Measurements from ENCODE around the gene PKNOX1.
"Not testable (repeated sequence)": the region's sequence is repeated elsewhere in the genome, so short reads cannot be mapped to it uniquely, and the experiment has no call there.

Gene PKNOX1

DNA sequence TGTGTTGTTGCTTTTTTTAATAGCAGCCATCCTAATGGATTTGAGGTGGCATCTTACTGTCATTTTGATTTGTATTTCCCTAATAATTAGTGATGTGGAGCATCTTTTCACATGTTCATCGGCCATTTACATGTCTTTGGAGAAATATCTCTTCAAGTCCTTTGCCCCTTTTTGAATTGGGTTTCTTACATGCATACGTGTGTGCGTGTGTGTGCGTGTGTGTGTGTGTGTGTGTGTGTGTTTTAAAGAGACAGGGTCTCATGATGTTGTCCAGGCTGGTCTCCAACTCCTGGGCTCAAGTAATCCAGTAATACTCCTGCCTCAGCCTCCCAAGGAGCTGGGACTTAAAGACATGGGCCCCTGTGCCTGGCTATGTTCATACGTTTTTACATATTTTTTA, 9.5 kb downstream of the PKNOX1 start:
- DNase-seq (ENCODE audit: low spot score), result no peak

DNA sequence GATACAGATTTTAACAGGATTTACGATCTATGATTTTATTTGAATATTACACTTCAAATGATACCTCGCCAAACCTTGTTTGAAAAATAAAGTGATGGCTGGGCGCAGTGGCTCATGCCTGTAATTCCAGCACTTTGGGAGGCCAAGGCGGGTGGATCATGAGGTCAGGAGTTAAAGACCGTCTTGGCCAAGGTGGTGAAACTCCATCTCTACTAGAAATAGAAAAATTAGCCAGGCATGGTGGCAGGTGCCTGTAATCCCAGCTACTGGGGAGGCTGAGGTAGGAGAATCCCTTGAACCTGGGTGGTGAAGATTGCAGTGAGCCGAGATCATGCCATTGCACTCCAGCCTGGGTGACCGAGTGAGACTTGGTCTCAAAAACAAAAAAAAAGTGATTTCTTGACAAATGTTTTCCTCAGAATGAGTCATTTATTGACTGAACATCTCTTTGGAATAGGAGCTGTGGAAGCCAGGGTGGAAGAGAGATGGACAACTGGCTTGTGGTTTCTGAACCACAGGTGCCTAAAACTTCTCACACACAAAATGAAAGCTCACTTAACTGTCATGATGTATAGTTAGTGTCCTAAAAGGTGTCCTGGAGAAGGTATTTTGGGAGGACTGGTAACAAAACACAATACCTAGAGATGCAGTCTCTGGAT, 11.9 kb downstream of the PKNOX1 start:
- no peak for DNase-seq (ENCODE audit: low spot score)

DNA sequence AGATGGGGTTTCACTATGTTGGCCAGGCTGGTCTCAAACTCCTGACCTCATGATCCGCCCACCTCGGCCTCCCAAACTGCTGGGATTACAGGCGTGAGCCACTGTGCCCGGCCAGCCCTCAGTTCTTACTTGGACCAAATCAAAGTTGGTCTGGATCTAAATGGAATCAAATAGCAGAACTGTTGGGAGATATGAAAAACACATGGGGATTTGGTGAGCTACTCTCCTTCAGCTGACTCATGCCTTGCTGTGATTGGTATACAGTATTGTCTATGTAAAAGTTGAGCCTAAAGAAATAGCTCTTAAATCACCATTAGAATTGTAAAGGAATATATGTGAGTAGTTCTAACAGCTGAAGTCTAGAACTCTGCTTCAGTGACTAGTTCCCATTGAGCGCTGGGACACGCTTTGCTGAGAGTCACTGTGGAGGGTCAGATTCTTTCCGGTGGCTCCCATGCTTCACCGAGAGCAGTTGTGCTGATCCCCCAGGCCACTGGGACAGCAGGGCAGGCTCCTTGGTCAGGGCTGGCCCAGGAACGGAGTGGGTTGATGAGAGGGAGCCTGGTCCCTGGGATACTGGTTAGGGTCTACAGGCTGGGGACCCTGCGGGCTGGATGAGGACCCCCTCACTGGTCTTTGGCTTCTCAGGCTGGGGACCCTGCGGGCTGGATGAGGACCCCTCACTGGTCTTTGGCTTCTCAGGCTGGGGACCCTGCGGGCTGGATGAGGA, 14.0 kb downstream of the PKNOX1 start:
- no peak for DNase-seq (ENCODE audit: low spot score)

DNA sequence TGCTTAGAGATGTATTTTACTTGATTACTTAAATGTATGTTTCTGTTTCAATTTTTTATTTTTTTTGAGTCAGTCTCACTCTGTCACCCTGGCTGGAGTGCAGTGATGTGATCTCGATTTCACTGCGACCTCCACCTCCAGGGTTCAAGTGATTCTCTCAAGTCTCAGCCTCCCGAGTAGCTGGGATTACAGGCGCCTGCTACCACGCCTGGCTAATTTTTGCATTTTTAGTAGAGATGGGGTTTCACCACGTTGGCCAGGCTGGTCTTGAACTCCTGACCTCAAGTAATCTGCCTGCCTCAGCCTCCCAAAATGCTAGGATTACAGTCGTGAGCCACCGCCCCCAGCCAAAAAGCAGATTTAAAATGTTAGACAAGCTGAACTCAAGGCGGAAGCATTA, 15.0 kb downstream of the PKNOX1 start:
- DNase-seq (ENCODE audit: low spot score), result not testable (repeated sequence)

DNA sequence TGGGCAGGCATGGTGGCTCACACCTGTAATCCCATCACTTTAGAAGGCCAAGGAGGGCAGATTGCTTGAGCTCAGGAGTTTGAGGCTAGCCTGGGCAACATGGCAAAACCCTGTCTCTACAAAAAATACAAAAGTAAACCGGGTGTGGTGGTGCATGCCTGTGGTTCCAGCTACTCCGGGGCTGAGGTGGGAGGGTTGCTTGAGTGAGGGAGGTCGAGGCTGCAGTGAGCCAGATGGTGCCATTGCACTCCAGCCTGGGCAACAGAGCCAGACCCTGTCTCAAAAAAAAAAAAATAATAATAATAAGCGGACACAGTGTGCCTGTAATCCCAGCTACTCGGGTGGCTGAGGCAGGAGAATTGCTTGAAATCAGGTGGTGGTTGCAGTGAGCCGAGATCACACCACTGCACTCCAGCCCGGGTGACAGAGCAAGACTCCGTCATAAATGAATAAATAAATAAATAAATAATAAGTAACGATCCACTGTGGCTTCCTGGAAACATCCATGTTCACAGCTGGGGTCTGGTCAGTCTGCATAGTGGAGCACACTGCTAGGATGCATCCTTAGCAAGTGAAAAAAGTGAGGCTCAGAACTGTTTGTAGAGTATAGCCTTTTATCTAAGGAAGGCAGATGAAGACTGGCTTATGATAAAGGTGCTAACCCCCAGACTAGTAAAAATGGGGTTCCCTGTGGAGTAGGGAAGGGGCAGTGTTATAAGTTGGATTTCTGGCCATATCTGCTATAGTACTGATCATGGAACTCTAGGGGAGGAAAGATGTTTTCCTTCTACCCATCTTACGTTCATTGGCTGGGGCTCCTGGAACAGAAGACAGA, 15.7 kb downstream of the PKNOX1 start:
- DNase-seq (ENCODE audit: low spot score), result no peak

DNA sequence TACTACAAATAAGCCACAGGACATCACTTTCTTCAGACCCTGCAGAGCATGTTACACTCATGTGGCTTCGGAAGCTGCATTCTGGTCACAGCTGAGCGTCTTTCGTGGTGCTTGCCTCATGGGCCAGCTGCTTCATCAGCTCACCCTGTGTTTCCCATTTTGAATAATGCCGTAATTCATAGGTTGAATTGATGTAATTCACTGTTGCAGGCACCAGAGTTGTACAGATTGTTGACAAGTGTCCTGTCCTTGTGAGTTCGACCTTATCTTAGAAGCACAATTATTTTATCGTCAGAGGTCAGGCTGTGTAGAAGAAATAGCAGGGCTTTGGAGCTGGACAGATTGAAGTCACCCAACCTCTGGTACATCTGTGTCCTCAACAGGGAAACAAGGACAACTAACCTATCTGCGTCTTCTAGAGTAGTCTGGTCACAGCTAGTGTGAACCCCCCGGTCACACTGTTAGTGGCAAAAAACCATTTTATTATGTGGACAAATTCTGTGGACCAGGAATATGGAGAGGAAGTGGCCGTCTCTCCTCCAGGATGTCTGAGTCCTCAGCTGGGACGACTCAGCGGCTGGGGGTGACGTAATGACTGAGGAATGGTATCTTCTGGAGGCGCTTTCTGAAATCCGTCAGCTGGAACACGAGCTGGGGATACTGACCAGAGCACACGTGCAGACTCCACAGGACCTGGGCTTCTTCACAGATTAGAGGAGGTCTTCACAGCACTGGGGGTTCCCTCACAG, 17.8 kb downstream of the PKNOX1 start:
- peak; percentile 41 for DNase-seq (ENCODE audit: low spot score)

DNA sequence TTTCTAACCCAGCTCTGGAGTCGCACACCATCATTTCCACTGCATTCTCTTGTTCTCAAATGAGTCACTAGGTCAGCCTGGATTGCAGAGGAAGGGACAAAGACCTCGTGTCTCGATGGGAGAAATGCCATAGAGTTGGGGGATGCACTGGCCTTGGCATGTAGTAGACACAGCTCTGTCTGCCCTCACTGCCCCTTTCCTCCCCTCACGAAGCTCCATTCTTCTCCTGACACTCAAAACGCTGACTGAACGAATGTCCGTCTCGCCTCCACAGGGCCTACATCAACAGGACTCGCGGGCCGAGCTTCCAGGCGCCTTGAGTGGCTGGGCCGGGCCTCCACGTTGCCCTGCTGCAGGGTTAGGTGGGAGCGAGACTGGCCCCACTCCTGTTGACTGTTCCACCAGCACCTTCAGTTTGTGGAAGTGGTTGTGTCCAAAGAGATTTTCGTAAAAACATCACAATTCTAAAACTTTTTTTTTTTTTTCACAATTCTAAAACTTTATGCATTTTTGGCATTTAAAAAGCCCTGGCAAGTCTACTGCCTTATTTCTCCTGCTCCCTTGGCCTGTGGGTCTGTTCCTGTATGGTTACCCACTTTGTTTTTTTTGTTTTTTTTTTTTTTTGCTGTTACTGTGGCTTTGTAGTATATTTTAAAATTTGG, 18.8 kb downstream of the PKNOX1 start:
- DNase-seq (ENCODE audit: low spot score), result no peak

DNA sequence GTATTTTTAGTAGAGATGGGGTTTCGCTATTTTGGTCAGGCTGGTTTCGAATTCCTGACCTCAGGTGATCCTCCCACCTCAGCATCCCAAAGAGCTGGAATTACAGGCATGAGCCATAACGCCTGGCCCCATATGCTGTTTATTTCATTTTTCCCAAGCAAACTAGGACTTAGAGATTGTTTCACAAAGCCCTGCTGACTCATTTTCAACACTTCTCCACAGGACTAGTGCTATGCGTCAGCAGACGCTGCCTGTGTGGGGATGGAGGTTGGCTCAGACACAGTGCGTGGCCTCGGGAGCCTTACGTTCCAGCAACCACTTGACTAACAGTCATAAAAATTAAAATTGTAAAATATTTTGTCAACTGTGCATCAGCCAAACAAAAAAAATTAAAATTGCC, 22.7 kb downstream of the PKNOX1 start:
- DNase-seq (ENCODE audit: low spot score), result no peak

DNA sequence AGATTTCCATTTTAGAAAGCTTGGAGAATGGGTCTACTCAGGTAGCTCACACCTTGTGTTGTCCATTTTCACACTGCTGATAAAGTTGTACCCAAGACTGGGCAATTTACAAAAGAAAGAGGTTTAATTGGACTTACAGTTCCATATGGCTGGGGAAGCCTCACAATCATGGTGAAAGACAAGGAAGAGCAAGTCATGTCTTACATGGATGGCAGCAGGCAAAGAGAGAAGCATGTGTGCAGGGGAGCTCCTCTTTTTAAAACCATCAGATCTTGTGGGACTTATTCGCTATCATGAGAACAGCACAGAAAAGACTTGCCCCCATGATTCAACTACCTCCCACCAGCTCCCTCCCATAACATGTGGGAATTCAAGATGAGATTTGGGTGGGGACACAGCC, 23.6 kb downstream of the PKNOX1 start:
- DNase-seq (ENCODE audit: low spot score), result not testable (repeated sequence)

DNA sequence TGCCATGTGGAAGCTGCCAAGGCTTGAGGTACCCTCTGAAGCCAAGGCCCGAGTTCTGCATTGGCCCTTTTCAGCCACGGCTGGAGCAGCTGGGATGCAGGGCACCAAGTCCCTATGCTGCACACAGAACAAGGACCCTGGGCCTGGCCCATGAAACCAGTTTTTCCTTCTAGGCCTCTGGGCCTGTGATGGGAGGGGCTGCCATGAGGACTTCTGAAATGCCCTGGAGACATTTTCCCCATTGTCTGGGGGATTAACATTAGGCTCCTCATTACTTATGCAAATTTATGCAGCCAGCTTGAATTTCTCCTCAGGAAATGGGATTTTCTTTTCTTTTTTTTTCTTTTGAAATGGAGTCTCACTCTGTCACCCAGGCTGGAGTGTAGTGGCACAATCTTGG, 24.8 kb downstream of the PKNOX1 start:
- not testable (repeated sequence) for DNase-seq (ENCODE audit: low spot score)

DNA sequence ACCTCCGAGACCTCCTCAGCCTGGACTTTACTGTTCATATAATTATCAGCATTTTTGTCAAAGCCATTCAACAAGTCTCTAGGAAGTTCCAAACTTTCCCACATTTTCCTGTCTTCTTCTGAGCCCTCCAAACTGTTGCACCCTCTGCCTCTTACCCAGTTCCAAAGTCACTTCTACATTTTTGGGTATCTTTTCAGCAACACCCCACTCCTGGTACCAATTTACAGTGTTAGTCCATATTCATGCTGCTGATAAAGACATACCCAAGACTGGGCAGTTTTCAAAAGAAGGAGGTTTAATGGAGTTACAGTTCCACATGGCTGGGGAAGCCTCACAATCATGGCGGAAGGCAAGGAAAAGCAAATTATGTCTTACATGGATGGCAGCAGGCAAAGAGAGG, 25.7 kb downstream of the PKNOX1 start:
- DNase-seq (ENCODE audit: low spot score), result not testable (repeated sequence)

DNA sequence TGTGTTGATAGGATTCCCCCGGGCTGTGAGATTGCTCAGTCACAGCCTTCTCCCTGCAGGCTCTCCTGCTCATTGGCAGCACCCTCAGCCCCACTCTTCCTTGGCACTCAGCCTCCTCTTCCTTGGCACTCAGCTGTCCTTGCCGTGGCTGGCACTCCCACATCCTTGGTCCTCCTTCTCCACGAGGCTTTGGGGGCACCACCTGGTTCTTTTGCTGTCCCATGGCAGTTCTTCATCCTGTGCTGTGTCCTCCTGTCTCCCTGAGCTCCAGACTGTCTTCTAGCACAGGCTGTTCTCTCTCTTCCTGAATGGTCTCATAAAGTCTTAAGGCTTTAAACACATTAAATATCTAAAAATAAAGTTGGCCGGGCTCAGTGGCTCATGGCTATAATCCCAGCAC, 27.0 kb downstream of the PKNOX1 start:
- no peak for DNase-seq (ENCODE audit: low spot score)

DNA sequence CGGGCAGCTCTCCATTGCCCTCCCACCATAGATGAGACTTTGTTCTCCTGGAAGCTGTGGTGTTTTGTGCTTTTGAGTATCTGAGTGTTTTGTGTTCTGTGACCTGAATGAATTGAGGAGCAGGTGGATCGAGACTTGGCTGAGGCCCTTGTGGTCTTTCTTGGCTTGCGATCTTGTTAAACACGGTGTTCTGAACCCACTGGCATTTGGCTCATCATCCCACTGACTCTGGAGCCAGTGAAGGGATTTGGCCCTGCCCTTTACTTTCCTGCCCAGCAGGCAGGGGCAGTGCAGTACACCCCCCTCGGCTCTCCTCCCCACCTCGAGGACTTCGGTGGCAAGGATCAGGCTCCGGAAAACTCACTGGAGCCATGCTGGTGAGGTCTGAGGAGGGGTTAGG, 30.6 kb downstream of the PKNOX1 start:
- no peak for DNase-seq (ENCODE audit: low spot score)

DNA sequence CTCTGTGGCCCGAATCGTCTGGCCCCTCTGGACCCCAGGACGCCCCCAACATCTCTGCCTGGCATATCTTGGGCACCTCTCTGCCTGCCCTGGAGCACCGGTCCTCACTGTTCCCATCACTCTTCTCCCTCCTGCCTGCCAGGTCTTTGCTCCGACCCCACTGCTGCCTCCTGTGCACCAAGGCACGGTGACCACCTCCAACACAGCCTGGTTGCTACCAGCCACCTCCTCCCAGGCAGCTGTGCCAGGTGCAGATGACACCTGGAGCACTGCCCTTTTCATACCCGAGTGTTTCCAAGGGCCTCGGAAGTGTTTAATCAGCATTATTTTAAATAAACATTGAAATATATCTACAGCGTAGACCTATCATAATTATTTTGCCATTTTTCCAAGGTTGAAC, 31.3 kb downstream of the PKNOX1 start:
- DNase-seq (ENCODE audit: low spot score), result no peak

DNA sequence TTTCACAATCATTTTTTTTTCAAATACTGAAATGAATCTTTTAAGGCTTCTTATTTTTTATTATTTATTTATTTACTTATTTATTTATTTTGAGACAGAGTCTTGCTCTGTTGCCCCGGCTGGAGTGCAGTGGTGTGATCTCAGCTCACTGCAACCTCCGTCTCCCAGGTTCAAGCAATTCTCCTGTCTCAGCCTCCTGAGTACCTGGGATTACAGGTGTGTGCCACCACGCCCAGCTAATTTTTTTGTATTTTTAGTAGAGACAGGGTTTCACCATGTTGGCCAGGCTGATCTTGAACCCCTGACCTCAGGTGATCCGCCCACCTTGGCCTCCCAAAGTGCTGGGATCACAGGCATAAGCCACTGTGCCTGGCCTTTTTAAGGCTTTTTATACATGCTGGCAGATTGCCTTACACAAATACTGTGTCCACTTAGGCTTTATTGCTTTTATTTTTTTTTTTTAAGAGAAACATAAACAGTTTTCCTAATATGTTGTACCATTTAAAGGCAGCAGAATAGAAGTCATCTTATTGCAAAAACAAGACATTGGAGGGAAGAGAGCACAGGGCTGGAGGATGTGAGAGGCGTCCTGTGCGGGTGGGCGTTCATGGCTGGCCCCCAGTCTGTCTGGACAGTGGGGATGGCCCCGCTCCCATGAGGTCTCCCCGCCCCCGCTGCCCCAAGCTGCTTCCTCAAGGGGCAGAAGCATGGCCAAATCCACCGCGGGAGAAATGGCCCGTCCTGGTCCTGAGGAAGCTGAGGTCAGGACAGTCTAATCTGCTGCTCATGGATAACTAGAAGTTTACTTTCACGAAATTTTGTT, 31.9 kb downstream of the PKNOX1 start:
- not testable (repeated sequence) for DNase-seq (ENCODE audit: low spot score)

DNA sequence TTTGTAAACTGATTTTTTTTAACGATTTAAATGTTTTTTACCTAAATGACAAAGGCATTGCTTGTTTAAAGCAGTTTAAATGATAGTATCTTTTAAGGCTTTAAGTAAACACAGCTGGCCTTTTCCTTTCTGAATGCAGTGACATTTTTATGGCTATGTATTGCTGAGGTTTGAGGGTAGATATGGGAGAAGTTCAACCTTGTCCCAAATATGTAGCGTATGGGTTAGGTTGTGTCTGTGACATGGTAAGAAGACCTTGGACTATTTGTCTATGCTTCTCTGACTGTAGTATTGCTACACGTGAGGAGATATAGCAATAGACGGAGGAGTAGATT, 32.5 kb downstream of the PKNOX1 start:
- DNase-seq (ENCODE audit: low spot score), result no peak

DNA sequence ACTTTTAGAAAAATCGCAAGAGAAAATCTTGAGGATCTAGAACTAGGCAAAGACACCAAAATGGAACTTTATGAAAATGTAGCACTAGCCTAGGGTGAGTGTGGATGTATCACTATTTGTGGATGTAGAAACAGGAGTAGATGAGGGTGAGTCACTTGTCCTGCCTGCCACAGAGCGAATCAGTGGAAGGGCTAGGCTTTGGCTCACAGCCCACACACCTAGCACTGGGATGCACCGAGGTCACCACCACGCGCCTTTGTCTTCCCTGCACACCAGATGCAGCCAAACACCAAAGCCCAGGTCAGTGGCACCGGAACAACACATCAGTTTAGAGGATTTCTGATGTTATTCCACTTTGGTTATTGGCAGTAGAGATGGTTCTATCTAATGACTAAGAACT, 38.2 kb downstream of the PKNOX1 start:
- no peak for DNase-seq (ENCODE audit: low spot score)

DNA sequence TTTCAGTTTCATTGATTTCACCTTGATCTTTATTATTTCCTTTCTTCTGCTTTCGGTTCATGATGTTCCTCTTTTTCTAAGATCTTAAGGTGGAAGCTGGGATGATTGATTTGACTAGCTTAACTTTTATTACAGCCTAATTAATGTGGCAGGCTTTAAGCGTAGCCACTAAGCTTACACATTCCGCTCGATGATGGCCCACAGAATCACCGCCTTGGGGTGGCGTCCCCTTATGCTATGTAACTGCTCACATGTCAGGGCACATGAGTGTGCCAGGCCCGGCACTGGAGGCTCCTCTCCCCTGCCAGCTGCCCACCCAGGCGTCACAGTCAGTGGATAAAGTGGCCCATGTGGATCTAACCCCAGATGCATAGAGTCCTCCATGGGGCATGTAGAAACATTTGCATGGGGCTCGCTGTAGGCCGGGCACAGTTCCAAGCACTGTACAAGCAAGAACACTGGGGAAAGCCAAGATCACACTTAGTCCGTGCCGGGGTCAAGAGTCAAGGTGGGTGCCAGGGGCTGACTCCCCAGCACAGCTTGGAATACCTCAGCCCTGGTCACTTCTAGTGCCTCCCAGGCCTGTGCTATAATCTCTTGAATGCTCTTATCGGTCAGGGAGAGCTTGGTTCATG, 41.7 kb downstream of the PKNOX1 start:
- no peak for DNase-seq (ENCODE audit: low spot score)

DNA sequence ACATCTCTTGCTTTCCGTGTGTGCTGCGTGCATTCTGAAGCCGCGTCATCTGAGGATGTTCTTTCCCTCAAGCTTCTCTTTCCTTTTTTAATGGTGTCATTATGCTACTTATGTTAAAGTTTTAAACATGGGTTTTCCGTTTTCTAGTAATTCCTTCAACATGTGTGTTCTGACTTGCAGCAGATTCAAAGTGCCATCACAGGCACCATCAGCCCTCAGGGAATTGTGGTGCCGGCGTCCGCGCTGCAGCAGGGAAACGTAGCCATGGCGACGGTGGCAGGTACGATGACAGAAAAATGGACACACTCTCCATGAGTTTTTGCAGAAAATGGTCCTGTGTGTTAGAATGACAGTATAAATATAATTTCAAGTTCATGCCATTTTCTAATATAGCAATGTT, 42.4 kb downstream of the PKNOX1 start:
- DNase-seq (ENCODE audit: low spot score), result no peak

DNA sequence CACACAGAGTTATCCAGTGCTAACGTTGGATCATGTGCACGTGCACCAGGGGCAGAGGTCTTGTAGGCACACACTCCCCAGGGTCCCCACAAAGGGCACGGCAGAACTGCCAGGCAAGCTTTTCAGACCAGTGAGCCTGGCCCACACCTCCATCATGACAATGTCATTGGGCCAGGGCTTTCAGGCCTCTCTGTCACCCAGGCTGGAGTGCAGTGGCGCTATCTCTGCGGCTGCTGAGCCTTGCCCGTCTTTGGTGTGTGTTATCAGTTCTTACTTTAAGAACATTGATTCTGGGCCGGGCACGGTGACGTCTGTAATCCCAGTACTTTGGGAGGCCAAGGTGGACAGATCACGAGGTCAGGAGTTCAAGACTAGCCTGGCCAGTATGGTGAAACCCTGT, 44.2 kb downstream of the PKNOX1 start:
- no peak for DNase-seq (ENCODE audit: low spot score)

DNA sequence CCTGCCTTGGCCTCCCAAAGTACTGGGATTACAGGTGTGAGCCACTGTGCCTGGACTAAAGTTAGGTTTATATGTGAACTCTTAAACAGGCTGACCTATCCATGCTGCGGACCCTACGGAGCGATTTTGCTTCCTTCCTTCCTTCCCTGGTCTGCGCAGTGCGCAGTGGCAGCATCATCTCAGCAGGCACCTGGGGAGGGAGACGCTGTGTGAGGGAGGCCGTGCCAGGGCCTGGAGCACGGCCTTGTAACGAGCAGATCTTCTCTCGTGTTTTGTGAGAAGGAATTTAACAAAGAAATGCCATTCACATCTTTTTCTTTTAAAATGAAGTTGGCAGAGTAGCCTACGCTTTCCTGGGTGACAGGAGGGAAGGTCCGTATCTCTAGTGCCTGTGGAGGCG, 45.8 kb downstream of the PKNOX1 start:
- no peak for DNase-seq (ENCODE audit: low spot score)
